Omental fat pad (tissue), 4 donors: ENCODE measurements around the gene CCDC82. TPM values are rescaled to one million over a fixed set of nuclear protein-coding genes. Genes with fewer than 3 reads are reported as not detected.
"Not testable (repeated sequence)": the region's sequence is repeated elsewhere in the genome, so short reads cannot be mapped to it uniquely, and the experiment has no call there.

Source experiments
- ATAC-seq: fragments of 150-250 bp; one replicate; pipeline ENCODE4 v1.9.1; 2016; ENCODE audit warnings: mild to moderate bottlenecking, moderate library complexity; ENCODE audit not compliant: low FRiP score
- DNase-seq: peaks from one replicate; pipeline ENCODE4 v3.0.0-alpha.2; 2019; ENCODE audit warnings: low spot score
- CTCF ChIP-seq, 3 donors: fragments of 450-650 bp; IDR thresholded peaks; one replicate each; pipeline ENCODE4 v1.5.1; 2016 to 2017; ENCODE audit warnings: antibody characterized with exemption in 3 of 3, mild to moderate bottlenecking in 3 of 3, moderate library complexity in 2 of 3
- total RNA-seq, 4 donors: library from RNA; depleted of rRNA; stranded (reverse); fragments of >200 nt; gene quantifications; one replicate each; pipeline ENCODE4 v1.1.0, GENCODE V29; 2016

The CCDC82 gene
- total RNA-seq: 10 to 100 TPM; 16.0 to 34.4 (median 24.6) TPM

- no peak for TF ChIP-seq CTCF (IDR thresholded peaks at IDR 0.05)
- peak; percentile 88 for DNase-seq
- peak; percentile 98 for ATAC-seq
These were observed at the start of gene CCDC82, which contains the start of gene JRKL for GRCh38 chr11:96389720-96390487. Gene CCDC82 (minus strand): TSS chr11:96389912. CDS start chr11:96384747, 5,165 bp downstream. Gene JRKL (plus strand): TSS chr11:96390013. CDS start chr11:96390650, 637 bp downstream.

DNA sequence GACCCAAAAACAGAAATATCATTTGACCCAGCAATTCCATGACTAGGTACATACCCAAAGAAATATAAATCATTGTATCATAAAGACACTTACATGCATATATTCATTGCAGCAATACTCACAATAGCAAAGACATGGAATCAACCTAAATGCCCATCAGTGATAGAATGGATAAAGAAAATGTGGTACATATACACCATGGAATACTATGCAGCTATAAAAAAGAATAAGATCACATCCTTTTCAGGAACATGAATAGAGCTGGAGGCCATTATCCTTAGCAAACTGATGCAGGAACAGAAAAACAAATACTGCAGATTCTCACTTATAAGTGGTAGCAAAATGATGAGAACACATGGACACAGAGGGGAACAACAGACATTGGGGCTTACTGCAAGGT is 42.9 kb upstream of the CCDC82 start:
- not testable (repeated sequence) for ATAC-seq, DNase-seq

GRCh38 chr11:96430668-96431067 is 41.0 kb upstream of the CCDC82 start:
- DNase-seq: no peak
- TF ChIP-seq CTCF (IDR thresholded peaks at IDR 0.05): no peak
- ATAC-seq: no peak

GRCh38 chr11:96424693-96425092 is 35.0 kb upstream of the CCDC82 start:
- TF ChIP-seq CTCF (IDR thresholded peaks at IDR 0.05): no peak
- ATAC-seq (no peak), DNase-seq (no peak)

DNA sequence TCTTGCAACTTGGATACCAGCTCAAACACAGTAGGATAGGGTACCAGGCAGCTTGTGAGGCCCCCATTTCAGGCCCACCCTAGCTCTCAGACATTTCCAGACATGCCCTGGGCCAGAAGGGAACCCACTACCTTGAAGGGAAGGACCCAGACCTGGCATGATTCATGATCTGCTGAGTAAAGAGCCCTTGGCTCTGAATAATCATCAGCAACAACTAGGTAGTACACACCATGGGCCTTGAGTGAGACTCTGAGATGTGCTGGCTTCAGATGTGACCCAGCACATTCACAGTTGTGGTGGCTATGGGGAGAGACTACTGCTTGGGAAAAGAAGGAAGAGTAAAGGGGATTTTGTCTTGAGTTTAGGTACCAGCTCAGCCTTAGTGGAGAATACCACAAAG is 23.7 kb upstream of the CCDC82 start:
- ATAC-seq: no peak
- DNase-seq: no peak
- no peak for TF ChIP-seq CTCF (IDR thresholded peaks at IDR 0.05)

- no peak for ATAC-seq
- no peak for DNase-seq
- TF ChIP-seq CTCF (IDR thresholded peaks at IDR 0.05): no peak
These were observed 23.2 kb upstream of the CCDC82 start for GRCh38 chr11:96412761-96413381.

- not testable (repeated sequence) for DNase-seq, ATAC-seq
These were observed 21.7 kb upstream of the CCDC82 start for GRCh38 chr11:96411412-96411811.

GRCh38 chr11:96400697-96401096 is 11.0 kb upstream of the CCDC82 start:
- DNase-seq (no peak), ATAC-seq (no peak)
- no peak for TF ChIP-seq CTCF (IDR thresholded peaks at IDR 0.05)
